Sigmoid colon (tissue), 4 donors: ENCODE results near the gene CARD6.

Experiments used
- EP300 ChIP-seq, 4 donors: sonication (generic); formaldehyde crosslinking; IDR thresholded peaks; one replicate each; pipeline ENCODE4 v1.6.1; 2017; ENCODE audit warnings: antibody characterized with exemption in 4 of 4
- POLR2A ChIP-seq, 2 donors: fragments of 450-650 bp; IDR thresholded peaks; one replicate each; pipeline ENCODE4 v1.6.1; 2016; ENCODE audit warnings: antibody characterized with exemption in 2 of 2, mild to moderate bottlenecking in 2 of 2, moderate library complexity in 2 of 2
- POLR2AphosphoS5 ChIP-seq, 4 donors: sonication (generic); formaldehyde crosslinking; IDR thresholded peaks; one replicate each; pipeline ENCODE4 v1.6.1; 2017; ENCODE audit warnings: antibody characterized with exemption in 4 of 4
- TF ChIP-seq, protein P1 (sequence below), 4 experiments: fragments of 450-650 bp in 3 of 4; fragments of 200-600 bp in 1 of 4; IDR thresholded peaks; one replicate each; pipeline ENCODE4 v1.5.1; 2016 to 2019; ENCODE audit warnings: antibody characterized with exemption in 4 of 4, mild to moderate bottlenecking in 3 of 4, moderate library complexity in 2 of 4

DNA sequence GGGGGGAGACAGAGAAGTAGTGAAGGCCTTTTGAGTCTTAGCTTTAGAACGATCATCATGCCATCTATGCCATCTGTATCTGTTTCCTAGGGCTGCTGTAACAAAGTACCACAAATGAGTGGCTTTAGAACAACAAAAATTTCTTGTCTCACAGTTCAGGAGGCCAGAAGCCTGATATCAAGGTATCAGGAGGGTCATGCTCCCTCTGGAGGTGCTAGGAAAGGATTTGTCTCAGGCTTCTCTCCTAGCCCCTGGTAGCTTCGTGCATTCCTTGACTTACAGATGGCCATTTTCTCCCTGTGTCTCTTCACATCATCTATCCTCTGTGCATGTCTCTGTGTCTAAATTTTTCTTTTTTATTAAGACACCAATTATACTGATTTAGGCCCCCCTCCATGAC lies 5.2 kb downstream of the CARD6 start:
- TF ChIP-seq, protein P1, sequence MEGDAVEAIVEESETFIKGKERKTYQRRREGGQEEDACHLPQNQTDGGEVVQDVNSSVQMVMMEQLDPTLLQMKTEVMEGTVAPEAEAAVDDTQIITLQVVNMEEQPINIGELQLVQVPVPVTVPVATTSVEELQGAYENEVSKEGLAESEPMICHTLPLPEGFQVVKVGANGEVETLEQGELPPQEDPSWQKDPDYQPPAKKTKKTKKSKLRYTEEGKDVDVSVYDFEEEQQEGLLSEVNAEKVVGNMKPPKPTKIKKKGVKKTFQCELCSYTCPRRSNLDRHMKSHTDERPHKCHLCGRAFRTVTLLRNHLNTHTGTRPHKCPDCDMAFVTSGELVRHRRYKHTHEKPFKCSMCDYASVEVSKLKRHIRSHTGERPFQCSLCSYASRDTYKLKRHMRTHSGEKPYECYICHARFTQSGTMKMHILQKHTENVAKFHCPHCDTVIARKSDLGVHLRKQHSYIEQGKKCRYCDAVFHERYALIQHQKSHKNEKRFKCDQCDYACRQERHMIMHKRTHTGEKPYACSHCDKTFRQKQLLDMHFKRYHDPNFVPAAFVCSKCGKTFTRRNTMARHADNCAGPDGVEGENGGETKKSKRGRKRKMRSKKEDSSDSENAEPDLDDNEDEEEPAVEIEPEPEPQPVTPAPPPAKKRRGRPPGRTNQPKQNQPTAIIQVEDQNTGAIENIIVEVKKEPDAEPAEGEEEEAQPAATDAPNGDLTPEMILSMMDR (IDR thresholded peaks at IDR 0.05), result no peak
- TF ChIP-seq POLR2A (IDR thresholded peaks at IDR 0.05) (no peak), EP300 (IDR thresholded peaks at IDR 0.05) (no peak), POLR2AphosphoS5 (IDR thresholded peaks at IDR 0.05) (no peak)
